OCI-LY1 (cell line): ENCODE measurements around the gene MIS18A.

Source experiments
- H2AFZ ChIP-seq: fragments of 200-600 bp; sonication (generic), shearing (Covaris generic); 2 replicates; pipeline ENCODE4 v1.6.0; 2014; ENCODE audit warnings: antibody characterized with exemption, mild to moderate bottlenecking, low read length
- H3F3A ChIP-seq: fragments of 200-600 bp; sonication (generic), shearing (Covaris generic); 2 replicates; pipeline ENCODE4 v1.6.0; 2014; ENCODE audit warnings: mild to moderate bottlenecking, antibody characterized with exemption, low read length, moderate library complexity; ENCODE audit not compliant: insufficient read depth
- H3K27ac ChIP-seq: fragments of 200-600 bp; sonication (generic); 2 replicates; pipeline ENCODE4 v1.5.1; 2014; ENCODE audit warnings: low read length, mixed run types, mild to moderate bottlenecking, low read depth; ENCODE audit not compliant: poor library complexity, severe bottlenecking
- H3K27me3 ChIP-seq: fragments of 200-600 bp; sonication (generic); 2 replicates; pipeline ENCODE4 v1.6.0; 2014; ENCODE audit warnings: antibody characterized with exemption, mild to moderate bottlenecking, low read length, moderate library complexity; ENCODE audit not compliant: insufficient read depth
- H3K36me3 ChIP-seq: fragments of 200-600 bp; sonication (generic); 2 replicates; pipeline ENCODE4 v1.6.1; 2014; ENCODE audit warnings: mild to moderate bottlenecking, antibody characterized with exemption, low read length, moderate library complexity, mixed read lengths; ENCODE audit not compliant: insufficient read depth
- H3K4me1 ChIP-seq: fragments of 200-600 bp; sonication (generic); 2 replicates; pipeline ENCODE4 v1.5.1; 2014; ENCODE audit warnings: mild to moderate bottlenecking, low read length, moderate library complexity; ENCODE audit not compliant: insufficient read depth, severe bottlenecking
- H3K4me2 ChIP-seq: fragments of 200-600 bp; sonication (generic), shearing (Covaris generic); 2 replicates; pipeline ENCODE4 v1.6.1; 2014; ENCODE audit warnings: low read length
- H3K4me3 ChIP-seq: fragments of 200-600 bp; sonication (generic); 2 replicates; pipeline ENCODE4 v1.5.1; 2014; ENCODE audit warnings: low read length, low read depth, mild to moderate bottlenecking, mixed read lengths; ENCODE audit not compliant: poor library complexity, severe bottlenecking
- H3K79me2 ChIP-seq: fragments of 200-600 bp; shearing (Covaris generic); 2 replicates; pipeline ENCODE4 v1.6.1; 2016; ENCODE audit warnings: mixed run types, low read length, mixed read lengths; ENCODE audit not compliant: insufficient read depth
- H3K9ac ChIP-seq: fragments of 200-600 bp; sonication (generic), shearing (Covaris generic); 2 replicates; pipeline ENCODE4 v1.6.1; 2014; ENCODE audit warnings: mild to moderate bottlenecking, low read length, mixed read lengths
- H3K9me2 ChIP-seq: fragments of 200-600 bp; sonication (generic), shearing (Covaris generic); 2 replicates; pipeline ENCODE4 v1.6.1; 2014; ENCODE audit warnings: low read depth, mild to moderate bottlenecking, low read length, mixed read lengths
- H3K9me3 ChIP-seq: fragments of 200-600 bp; shearing (Covaris generic); 2 replicates; pipeline ENCODE4 v1.6.1; 2014; ENCODE audit warnings: low read length, mixed read lengths
- H4K20me1 ChIP-seq: fragments of 200-600 bp; sonication (generic), shearing (Covaris generic); 2 replicates; pipeline ENCODE4 v1.6.0; 2016; ENCODE audit warnings: mild to moderate bottlenecking, low read length; ENCODE audit not compliant: insufficient read depth
- CTCF ChIP-seq: fragments of 200-600 bp; sonication (generic), shearing (Covaris generic); IDR thresholded peaks from 2 replicates; pipeline ENCODE4 v1.5.1; 2017; ENCODE audit warnings: mild to moderate bottlenecking, antibody characterized with exemption, low read length, moderate library complexity, mixed read lengths
- EZH2 ChIP-seq: fragments of 200-600 bp; sonication (generic), shearing (Covaris generic); IDR thresholded peaks from 2 replicates; pipeline ENCODE4 v1.8.0; 2017; ENCODE audit warnings: borderline replicate concordance, mixed run types, mild to moderate bottlenecking, antibody characterized with exemption, low read length, moderate library complexity, mixed read lengths

The MIS18A gene

DNA sequence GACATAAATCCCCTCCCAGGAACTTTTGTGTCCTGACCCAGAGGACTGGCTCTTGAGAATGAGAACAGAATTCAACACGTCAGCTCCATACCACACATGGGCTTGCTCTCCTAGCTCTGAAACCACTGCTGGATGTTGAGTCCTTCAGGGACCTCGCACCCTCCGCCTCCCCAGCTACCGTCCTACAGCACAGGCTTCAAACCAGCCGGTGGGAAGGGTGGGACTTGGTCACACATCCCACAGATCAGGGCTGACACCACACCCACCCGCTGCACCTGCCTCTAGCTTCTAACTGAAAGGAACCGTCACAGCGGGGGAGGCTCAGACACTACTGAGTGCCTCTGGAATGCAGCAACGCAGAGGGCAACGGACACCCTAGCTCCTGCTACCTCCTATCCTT lies 43.8 kb upstream of the MIS18A start:
- no peak overlapping the region for H3K9ac ChIP-seq
- TF ChIP-seq EZH2 = no peak
- no peak for TF ChIP-seq CTCF

GRCh38 chr21:32322103-32322502 lies 43.3 kb upstream of the MIS18A start:
- Histone ChIP-seq H3K9me2 (no peaks in the 10 kb centered on the region), H3F3A (no peaks in the 10 kb centered on the region), H3K9me3 (no peaks in the 10 kb centered on the region), H3K27me3 (no peaks in the 10 kb centered on the region), H2AFZ (no peak overlapping the region), H3K9ac (no peak overlapping the region), H3K4me1 (no peaks in the 10 kb centered on the region), H3K4me2 (no peak overlapping the region), H3K79me2 (no peaks in the 10 kb centered on the region), H4K20me1 (no peaks in the 10 kb centered on the region), H3K4me3 (no peak overlapping the region), H3K36me3 (peaks cover 100% of the 10 kb centered on the region), H3K27ac (no peak overlapping the region)
- TF ChIP-seq CTCF (no peak), EZH2 (no peak)

More for the DNA sequence above, 43.8 kb upstream of the MIS18A start:
- no peaks in the 10 kb centered on the region for H3K79me2 ChIP-seq
- H3K4me2 ChIP-seq = no peak overlapping the region
- H4K20me1 ChIP-seq = no peaks in the 10 kb centered on the region
- H2AFZ ChIP-seq = no peak overlapping the region
- H3K4me1 ChIP-seq = no peaks in the 10 kb centered on the region
- H3K4me3 ChIP-seq = no peak overlapping the region
- H3K9me3 ChIP-seq = no peaks in the 10 kb centered on the region
- no peaks in the 10 kb centered on the region for H3K9me2 ChIP-seq
- H3F3A ChIP-seq = no peaks in the 10 kb centered on the region
- no peak overlapping the region for H3K27ac ChIP-seq
- H3K27me3 ChIP-seq = no peaks in the 10 kb centered on the region
- peaks cover 100% of the 10 kb centered on the region for H3K36me3 ChIP-seq

DNA sequence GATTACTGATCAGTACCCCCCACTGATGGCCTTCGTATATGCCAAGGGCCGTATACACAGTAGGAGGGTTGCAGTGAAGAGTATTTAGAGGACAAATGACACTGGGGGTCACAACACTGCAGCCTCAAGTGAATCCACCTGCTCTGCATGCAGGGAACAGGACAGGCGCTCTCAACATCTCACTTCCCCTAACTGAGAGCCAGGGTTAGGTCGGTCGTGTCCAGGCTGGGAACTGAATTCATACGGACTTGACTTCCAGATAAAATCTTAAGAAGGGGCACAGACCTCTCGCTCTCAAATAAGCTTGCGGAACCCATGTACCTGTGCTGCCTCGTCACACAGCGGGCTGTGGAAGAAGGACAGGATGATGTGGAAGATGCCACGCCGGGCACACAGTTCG lies 42.6 kb upstream of the MIS18A start:
- no peaks in the 10 kb centered on the region for H3K4me1 ChIP-seq
- H3K4me3 ChIP-seq = no peak overlapping the region
- no peaks in the 10 kb centered on the region for H3K9me2 ChIP-seq
- no peak overlapping the region for H3K27ac ChIP-seq
- no peaks in the 10 kb centered on the region for H3F3A ChIP-seq
- H3K9me3 ChIP-seq = no peaks in the 10 kb centered on the region
- no peak overlapping the region for H2AFZ ChIP-seq
- no peaks in the 10 kb centered on the region for H4K20me1 ChIP-seq
- no peaks in the 10 kb centered on the region for H3K27me3 ChIP-seq
- no peaks in the 10 kb centered on the region for H3K79me2 ChIP-seq
- H3K4me2 ChIP-seq = no peak overlapping the region
- TF ChIP-seq EZH2 = no peak
- TF ChIP-seq CTCF = no peak
- peaks cover 100% of the 10 kb centered on the region for H3K36me3 ChIP-seq
- H3K9ac ChIP-seq = no peak overlapping the region
